Measurements from ENCODE around the gene CDC25B.

Gene CDC25B

GRCh38 chr20:3763671-3764601 is 32.2 kb upstream of the CDC25B start:
- in situ Hi-C loops (cut with MboI; ENCODE audit: low sequenced_read_pairs) = no loop called here

- in situ Hi-C loops (cut with MboI; ENCODE audit: low sequenced_read_pairs) = no loop called here
These were observed 31.5 kb upstream of the CDC25B start for GRCh38 chr20:3764659-3765058.

- in situ Hi-C loops (cut with MboI; ENCODE audit: low sequenced_read_pairs) = no loop called here
These were observed 30.8 kb upstream of the CDC25B start for GRCh38 chr20:3765171-3765882.

GRCh38 chr20:3766422-3767109 is 29.5 kb upstream of the CDC25B start:
- in situ Hi-C loops (cut with MboI; ENCODE audit: low sequenced_read_pairs) = no loop called here

- in situ Hi-C loops (cut with MboI; ENCODE audit: low sequenced_read_pairs) = no loop called here
These were observed 29.0 kb upstream of the CDC25B start for GRCh38 chr20:3767110-3767426.

GRCh38 chr20:3767427-3768341 is 28.4 kb upstream of the CDC25B start, which contains the start of gene ADISSP:
TSS of gene ADISSP (minus strand) at chr20:3767753. CDS start at chr20:3760100, 7,653 bp downstream.
- in situ Hi-C loops (cut with MboI; ENCODE audit: low sequenced_read_pairs) = no loop called here

GRCh38 chr20:3768342-3769130 is 27.6 kb upstream of the CDC25B start:
- in situ Hi-C loops (cut with MboI; ENCODE audit: low sequenced_read_pairs) = no loop called here

- in situ Hi-C loops (cut with MboI; ENCODE audit: low sequenced_read_pairs) = no loop called here
These were observed 24.5 kb upstream of the CDC25B start for GRCh38 chr20:3771552-3772058.

- in situ Hi-C loops (cut with MboI; ENCODE audit: low sequenced_read_pairs) = loop anchor here (25.0 kb wide), 1 partner anchor 312 kb away; no protein-coding TSS in a partner anchor
These were observed 20.5 kb upstream of the CDC25B start for GRCh38 chr20:3775457-3776108.

GRCh38 chr20:3777381-3777715 is 18.8 kb upstream of the CDC25B start:
- in situ Hi-C loops (cut with MboI; ENCODE audit: low sequenced_read_pairs) = loop anchor here (25.0 kb wide), 1 partner anchor 310 kb away; no protein-coding TSS in a partner anchor

- in situ Hi-C loops (cut with MboI; ENCODE audit: low sequenced_read_pairs) = loop anchor here (25.0 kb wide), 1 partner anchor 309 kb away; no protein-coding TSS in a partner anchor
These were observed 18.1 kb upstream of the CDC25B start for GRCh38 chr20:3777716-3778629.

- in situ Hi-C loops (cut with MboI; ENCODE audit: low sequenced_read_pairs) = loop anchor here (25.0 kb wide), 1 partner anchor 308 kb away; no protein-coding TSS in a partner anchor
These were observed 17.1 kb upstream of the CDC25B start for GRCh38 chr20:3778976-3779375.

- in situ Hi-C loops (cut with MboI; ENCODE audit: low sequenced_read_pairs) = loop anchor here (10.0 to 25.0 kb wide), 2 partner anchors 73 to 306 kb away; no protein-coding TSS in a partner anchor
These were observed 14.8 kb upstream of the CDC25B start, which contains the start of gene SPEF1 for GRCh38 chr20:3781153-3781910. TSS of gene SPEF1 (minus strand) at chr20:3781448. CDS start at chr20:3781287, 161 bp downstream.

- in situ Hi-C loops (cut with MboI; ENCODE audit: low sequenced_read_pairs) = loop anchor here (10.0 to 25.0 kb wide), 2 partner anchors 72 to 305 kb away; no protein-coding TSS in a partner anchor
These were observed 13.5 kb upstream of the CDC25B start for GRCh38 chr20:3782597-3782996.

GRCh38 chr20:3783068-3783489 is 13.0 kb upstream of the CDC25B start:
- in situ Hi-C loops (cut with MboI; ENCODE audit: low sequenced_read_pairs) = loop anchor here (10.0 to 25.0 kb wide), 2 partner anchors 72 to 304 kb away; no protein-coding TSS in a partner anchor

GRCh38 chr20:3783511-3784195 is 12.5 kb upstream of the CDC25B start:
- in situ Hi-C loops (cut with MboI; ENCODE audit: low sequenced_read_pairs) = loop anchor here (10.0 to 25.0 kb wide), 2 partner anchors 71 to 304 kb away; no protein-coding TSS in a partner anchor
